Motor neuron (in vitro differentiated cells): ENCODE results near the gene ATP6AP2. TPM values are rescaled to one million over a fixed set of nuclear protein-coding genes. Genes with fewer than 3 reads are reported as not detected.

Source experiments
- ATAC-seq, 8 experiments: fragments of 200-7000 bp; cut with Tn5 transposase; replicated peaks in 6 of 8; 2 replicates each; pipeline ENCODE4 v1.8.0; 2021; ENCODE audit warnings: mild to moderate bottlenecking in 8 of 8, moderate library complexity in 8 of 8
- H3K27ac ChIP-seq, 2 donors: fragments of 250-450 bp; sonication (Bioruptor Pico); 2 replicates each; pipeline ENCODE4 v1.9.0; 2021; ENCODE audit warnings: antibody characterized with exemption in 2 of 2, mild to moderate bottlenecking in 2 of 2, moderate library complexity in 1 of 2
- H3K4me1 ChIP-seq, 2 donors: fragments of 250-450 bp; sonication (Bioruptor Pico); replicated peaks in 1 of 2; 2 replicates each; pipeline ENCODE4 v1.6.1; 2021; ENCODE audit warnings: antibody characterized with exemption in 2 of 2, mild to moderate bottlenecking in 2 of 2, moderate library complexity in 1 of 2
- H3K4me3 ChIP-seq, 5 donors: fragments of 250-450 bp; sonication (Bioruptor Pico); 2 replicates each; pipeline ENCODE4 v1.9.0; 2021; ENCODE audit warnings: antibody characterized with exemption in 5 of 5, mild to moderate bottlenecking in 5 of 5, moderate library complexity in 4 of 5
- WGBS, 10 experiments: fragments of 450-650 bp; shearing (Covaris generic); methylation state at CpG; one replicate each; pipeline ENCODE4 v1.0.0; 2022; 5-methylcytosine and 5-hydroxymethylcytosine counted together
- in situ Hi-C, 9 experiments: fragments of 400-800 bp; cut with MboI; loops; one replicate each; pipeline ENCODE4 v1.15.0; 2021; ENCODE audit warnings: low sequenced_read_pairs in 9 of 9, low pct_unique_long_range_greater_than_20kb in 2 of 9; ENCODE audit not compliant: unreplicated experiment in 9 of 9
- total RNA-seq, 8 experiments: library from RNA; unstranded; fragments of 300-600 nt; gene quantifications; 2 replicates each; pipeline versions ENCODE4 v1.2.3 to v1.2.4, GENCODE V29; 2022

The ATP6AP2 gene, protein sequence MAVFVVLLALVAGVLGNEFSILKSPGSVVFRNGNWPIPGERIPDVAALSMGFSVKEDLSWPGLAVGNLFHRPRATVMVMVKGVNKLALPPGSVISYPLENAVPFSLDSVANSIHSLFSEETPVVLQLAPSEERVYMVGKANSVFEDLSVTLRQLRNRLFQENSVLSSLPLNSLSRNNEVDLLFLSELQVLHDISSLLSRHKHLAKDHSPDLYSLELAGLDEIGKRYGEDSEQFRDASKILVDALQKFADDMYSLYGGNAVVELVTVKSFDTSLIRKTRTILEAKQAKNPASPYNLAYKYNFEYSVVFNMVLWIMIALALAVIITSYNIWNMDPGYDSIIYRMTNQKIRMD
- 100 to 1,000 TPM in 2 of 8 experiments, 10 to 100 TPM in 6; 41.7 to 167 (median 78.2) TPM for total RNA-seq

DNA sequence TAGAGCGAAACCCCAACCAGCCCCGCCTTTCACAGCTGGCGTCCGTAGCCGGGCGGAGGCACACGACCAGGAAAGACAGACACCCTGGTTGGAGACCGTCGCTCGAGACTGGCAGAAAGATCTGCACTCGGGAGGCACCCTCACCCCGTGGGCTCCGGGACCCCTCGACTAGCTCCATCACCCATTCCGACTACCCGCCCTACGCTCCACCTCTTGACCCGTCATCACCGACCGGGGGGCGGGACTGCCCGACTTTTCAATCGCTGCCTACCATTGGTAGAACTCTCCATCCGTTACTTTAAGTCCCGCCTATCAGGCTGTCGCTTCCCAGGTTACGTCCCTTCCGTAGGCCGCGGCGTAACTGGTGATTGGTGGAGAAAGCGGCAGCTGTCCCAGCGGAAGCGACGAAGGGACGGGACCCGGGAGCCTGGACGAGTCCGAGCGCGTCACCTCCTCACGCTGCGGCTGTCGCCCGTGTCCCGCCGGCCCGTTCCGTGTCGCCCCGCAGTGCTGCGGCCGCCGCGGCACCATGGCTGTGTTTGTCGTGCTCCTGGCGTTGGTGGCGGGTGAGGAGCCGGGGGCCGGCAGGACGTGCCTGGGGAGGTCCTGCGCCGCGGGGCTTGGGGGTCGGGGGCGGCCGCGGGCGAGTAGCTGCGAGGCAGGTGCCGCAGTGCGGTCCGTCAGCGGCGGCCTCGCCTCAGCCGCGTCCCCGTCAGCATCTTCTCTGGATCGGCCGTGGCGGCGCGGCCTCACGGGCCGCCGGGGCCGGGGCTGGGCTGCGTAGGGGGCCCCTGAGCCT, at the start of gene ATP6AP2:
Gene ATP6AP2, plus strand, starts transcription at position 434 of the 799 bp plus-strand sequence. Its CDS starts 96 bp downstream, at position 530.
- in situ Hi-C loops: no loop called here
- ATAC-seq: peak; percentile 95 to 99 (median 98)
- Histone ChIP-seq H3K4me1 (peaks cover 3 to 7% of the 10 kb centered on the region in 2 donors), H3K4me3 (peak within 1 kb of the TSS; percentile 42 to 99 (median 86)), H3K27ac (peak within 1 kb of the TSS; percentile 88 to 92)
- WGBS, 10 experiments: 0 to 43% methylated on average over 2 to 14 of the region's 89 CpGs; no CpG with 5 or more reads in 8 of the 10 experiments

DNA sequence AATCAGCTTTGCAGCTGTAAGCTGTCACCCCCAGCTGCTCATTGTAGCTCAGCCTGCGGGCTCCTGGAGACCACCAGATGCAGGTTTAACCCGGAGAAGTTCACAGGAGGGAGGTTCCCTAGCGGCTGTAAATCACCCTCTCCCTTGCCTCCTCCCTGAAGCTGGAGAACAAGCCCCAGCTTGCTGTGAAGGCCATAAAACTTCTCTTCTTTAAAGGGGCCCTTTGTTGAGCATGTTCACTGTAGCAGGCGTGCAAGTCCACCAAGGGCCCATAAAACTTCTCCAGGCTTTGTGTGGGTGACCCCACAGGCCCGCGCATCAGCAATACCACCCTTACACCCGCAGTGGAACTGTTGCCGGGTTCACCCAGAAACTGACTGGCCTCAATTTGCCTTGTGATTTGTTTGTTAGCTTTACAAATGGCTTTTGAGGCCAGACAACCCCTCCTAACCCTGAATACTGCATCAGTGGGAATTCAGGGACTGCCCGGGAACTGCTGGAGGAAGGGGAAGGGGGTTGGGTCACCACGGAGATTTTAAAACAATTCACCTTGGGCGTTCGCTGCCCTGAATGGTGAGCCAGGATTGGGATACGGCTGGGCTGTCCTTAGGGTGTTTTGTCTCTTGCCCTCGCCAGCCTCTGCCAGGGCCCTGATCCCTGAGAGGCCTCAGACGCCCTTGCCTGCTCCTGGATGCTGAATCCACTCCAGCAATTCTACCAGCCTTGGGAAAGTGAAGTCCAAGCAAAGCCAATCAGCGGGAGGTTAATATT, 49.5 kb upstream of the ATP6AP2 start:
- peak in 7 of 8 experiments; percentile 30 to 89 (median 73) for ATAC-seq
- 0 to 19% methylated on average over 2 to 3 of the region's 16 CpGs; no CpG with 5 or more reads in 8 of the 10 experiments for WGBS, 10 experiments
- Histone ChIP-seq H3K4me3 (no peak overlapping the region), H3K27ac (peak overlapping the region in 1 of 2 donors; percentile 58), H3K4me1 (peaks cover 10 to 14% of the 10 kb centered on the region in 2 donors)
- in situ Hi-C loops: no loop called here

DNA sequence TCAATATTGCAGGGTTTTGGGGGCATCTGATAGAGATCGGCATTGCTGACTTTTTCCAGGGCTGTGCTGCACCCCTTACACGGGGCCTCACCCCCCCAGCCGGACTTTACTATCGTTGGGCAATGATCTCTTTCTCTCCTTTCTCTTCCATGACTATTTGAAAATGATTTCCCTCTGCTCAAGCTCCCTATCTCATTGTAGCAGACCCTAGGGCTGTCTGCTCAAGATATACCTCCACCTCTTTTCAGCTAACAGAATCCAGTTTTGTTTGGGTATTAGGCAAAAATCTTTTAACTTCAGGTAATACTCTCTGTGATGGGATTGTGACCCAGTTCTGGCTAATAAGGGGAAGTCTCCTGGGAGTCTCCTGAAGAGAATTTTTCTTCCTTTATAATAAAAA, 43.5 kb upstream of the ATP6AP2 start:
- H3K4me1 ChIP-seq: no peaks in the 10 kb centered on the region
- no peak for ATAC-seq
- H3K4me3 ChIP-seq: no peak overlapping the region
- 46 to 70% methylated on average over 2 to 3 of the region's 4 CpGs; no CpG with 5 or more reads in 8 of the 10 experiments for WGBS, 10 experiments
- in situ Hi-C loops: no loop called here
- no peak overlapping the region for H3K27ac ChIP-seq

DNA sequence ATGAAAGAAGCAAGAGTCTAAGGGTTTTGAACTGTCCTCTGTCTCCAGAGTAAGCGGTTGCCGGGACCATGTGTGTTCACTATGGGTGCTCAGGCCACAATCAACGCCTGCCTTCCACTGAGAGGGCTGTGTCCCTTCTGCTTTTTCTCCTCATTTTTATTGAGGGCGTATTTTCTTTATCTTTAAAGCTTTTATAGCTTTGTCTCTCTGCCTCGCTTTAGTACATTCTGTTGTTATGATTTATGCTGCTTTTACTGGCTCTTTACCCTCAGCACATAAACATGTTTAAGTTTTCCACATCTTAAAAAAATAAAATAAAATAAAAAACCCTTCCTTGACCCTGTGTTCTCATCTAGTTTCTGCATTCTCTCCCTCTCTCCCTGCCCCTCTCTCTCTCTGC, 42.4 kb upstream of the ATP6AP2 start:
- Histone ChIP-seq H3K4me3 (no peak overlapping the region), H3K27ac (no peak overlapping the region), H3K4me1 (no peaks in the 10 kb centered on the region)
- in situ Hi-C loops: no loop called here
- ATAC-seq: no peak
- 43 to 100% (median 66%) methylated on average over 1 to 5 of the region's 5 CpGs; no CpG with 5 or more reads in 5 of the 10 experiments for WGBS, 10 experiments

DNA sequence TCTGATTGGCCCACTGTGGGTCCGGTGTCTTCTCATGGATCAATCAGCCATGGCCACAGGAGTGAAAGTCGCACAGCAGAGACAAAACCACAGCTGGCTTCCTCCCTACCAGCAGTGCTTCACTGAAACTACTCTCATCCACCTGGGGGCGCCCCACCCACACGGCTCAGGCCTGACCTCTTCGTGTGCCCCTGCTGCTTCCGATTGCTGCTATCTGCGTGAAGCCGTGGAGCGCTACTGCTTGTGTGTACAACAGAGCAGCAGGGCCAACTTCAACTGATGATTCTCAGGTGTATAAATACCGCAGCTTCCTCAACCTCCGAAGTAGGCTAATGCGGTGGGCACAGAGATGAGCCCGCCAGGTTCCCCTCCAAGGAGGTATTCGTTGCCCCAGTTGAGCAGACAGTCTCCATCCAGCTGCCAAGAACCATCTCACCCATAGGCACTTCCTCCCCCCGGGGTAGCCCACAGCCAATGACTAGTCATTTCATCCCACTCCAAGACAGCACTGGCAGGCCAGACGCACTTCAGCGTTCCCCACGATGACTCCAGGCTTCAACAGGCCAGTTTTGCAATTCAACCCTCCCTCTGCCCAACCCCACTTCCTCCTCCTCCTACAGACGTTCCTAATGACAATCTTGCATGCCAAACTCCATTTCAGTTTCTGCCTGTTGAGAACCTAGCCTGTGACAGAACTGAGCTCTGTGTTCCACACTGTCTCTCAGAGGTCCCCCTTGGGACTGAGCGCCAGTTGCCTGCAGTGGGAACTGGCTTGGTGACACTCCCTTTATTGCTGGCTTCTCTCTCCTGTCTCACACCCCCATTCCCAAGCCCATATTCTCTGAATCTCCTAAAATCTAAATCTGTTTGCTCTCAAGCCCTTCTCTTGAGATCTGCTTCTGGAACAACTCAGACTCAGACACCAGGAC, 41.3 kb upstream of the ATP6AP2 start:
- Histone ChIP-seq H3K27ac (no peak overlapping the region), H3K4me3 (no peak overlapping the region), H3K4me1 (peaks cover 3 to 5% of the 10 kb centered on the region in 2 donors)
- ATAC-seq: peak in 6 of 8 experiments; percentile 17 to 93 (median 70)
- in situ Hi-C loops: no loop called here
- 30 to 100% (median 70%) methylated on average over 1 to 12 of the region's 20 CpGs; no CpG with 5 or more reads in 7 of the 10 experiments for WGBS, 10 experiments

DNA sequence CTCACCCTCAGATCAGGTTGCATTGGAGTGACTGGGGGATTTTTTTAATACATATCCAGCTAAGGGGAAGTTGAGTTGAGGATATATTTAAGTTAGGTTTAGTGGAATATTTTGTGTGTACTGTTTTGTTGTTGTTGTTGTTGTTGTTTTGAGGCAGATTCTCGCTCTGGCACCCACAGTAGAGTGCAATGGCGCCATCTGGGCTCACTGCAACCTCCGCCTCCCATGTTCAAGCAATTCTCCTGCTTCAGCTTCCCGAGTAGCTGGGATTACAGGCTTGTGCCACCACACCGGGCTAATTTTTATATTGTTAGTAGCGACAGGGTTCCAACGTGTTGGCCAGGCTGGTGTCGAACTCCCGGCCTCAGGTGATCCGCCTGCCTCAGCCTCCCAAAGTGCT, 38.6 kb upstream of the ATP6AP2 start:
- in situ Hi-C loops: no loop called here

DNA sequence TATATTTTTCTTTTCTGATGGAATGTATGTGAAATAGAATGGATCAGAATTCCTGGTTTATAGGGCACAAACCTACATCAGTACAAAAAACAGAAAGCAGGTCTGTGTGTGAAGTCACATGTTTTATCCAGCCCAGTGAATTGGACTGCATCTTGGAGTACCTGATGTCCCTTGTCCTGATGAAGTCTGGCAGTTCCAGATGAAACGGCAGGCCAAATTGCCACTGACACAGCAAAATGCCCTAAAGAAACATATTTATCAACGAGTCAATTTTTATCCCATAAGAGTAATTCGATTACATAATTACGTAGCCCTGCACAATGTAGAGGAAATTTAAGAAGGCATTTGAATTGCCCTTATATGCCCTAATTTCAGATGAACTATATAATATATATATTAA, 37.8 kb upstream of the ATP6AP2 start:
- peaks cover 3 to 13% of the 10 kb centered on the region in 2 donors for H3K4me1 ChIP-seq
- no peak overlapping the region for H3K27ac ChIP-seq
- 0 to 54% methylated on average over 1 to 4 of the region's 4 CpGs; no CpG with 5 or more reads in 8 of the 10 experiments for WGBS, 10 experiments
- ATAC-seq: no peak
- in situ Hi-C loops: no loop called here
- no peak overlapping the region for H3K4me3 ChIP-seq

More for the DNA sequence above, 38.6 kb upstream of the ATP6AP2 start:
- ATAC-seq: no peak
- Histone ChIP-seq H3K27ac (no peak overlapping the region), H3K4me1 (peaks cover 3 to 13% of the 10 kb centered on the region in 2 donors), H3K4me3 (no peak overlapping the region)
- WGBS, 10 experiments: 77 to 83% methylated on average over 1 to 9 of the region's 10 CpGs; no CpG with 5 or more reads in 8 of the 10 experiments

DNA sequence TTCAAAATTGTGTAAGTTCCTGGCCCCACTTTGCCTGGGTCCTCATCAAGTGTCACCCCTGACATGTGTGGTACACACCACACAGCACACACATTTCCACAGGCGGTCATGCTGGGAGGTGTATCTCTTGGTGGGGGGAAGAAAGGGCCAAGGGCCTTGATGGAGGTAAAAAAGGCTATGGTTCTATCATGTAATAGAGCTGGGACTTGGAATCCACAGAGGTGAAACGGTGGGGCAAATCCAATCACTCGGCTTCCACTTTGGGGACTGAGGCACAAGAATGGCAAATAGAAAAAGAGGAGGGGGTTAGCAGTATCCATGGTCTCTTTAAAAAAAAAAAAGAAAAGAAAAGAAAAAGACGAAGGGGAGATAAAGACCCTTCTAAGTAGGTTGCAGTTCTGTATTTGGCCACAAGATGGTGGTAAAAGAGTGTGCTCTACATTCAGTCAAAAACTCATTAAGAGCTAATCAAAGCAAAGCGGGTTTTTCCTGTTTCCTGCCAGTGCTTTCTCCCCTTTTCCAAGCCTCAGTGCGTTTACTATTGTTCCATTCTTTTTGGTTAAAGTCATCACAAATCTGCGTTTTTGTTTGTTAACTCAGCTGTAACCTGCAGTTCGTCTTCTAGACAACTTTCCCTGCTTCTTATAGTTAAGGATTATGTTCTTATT, 37.0 kb upstream of the ATP6AP2 start:
- H3K4me1 ChIP-seq: peaks cover 3 to 13% of the 10 kb centered on the region in 2 donors
- ATAC-seq: peak; percentile 20 to 59 (median 50)
- 0 to 50% (median 6%) methylated on average over 1 to 8 of the region's 8 CpGs; no CpG with 5 or more reads in 2 of the 10 experiments for WGBS, 10 experiments
- in situ Hi-C loops: no loop called here
- peak overlapping the region in 1 of 2 donors; percentile 8 for H3K27ac ChIP-seq
- H3K4me3 ChIP-seq: no peak overlapping the region

DNA sequence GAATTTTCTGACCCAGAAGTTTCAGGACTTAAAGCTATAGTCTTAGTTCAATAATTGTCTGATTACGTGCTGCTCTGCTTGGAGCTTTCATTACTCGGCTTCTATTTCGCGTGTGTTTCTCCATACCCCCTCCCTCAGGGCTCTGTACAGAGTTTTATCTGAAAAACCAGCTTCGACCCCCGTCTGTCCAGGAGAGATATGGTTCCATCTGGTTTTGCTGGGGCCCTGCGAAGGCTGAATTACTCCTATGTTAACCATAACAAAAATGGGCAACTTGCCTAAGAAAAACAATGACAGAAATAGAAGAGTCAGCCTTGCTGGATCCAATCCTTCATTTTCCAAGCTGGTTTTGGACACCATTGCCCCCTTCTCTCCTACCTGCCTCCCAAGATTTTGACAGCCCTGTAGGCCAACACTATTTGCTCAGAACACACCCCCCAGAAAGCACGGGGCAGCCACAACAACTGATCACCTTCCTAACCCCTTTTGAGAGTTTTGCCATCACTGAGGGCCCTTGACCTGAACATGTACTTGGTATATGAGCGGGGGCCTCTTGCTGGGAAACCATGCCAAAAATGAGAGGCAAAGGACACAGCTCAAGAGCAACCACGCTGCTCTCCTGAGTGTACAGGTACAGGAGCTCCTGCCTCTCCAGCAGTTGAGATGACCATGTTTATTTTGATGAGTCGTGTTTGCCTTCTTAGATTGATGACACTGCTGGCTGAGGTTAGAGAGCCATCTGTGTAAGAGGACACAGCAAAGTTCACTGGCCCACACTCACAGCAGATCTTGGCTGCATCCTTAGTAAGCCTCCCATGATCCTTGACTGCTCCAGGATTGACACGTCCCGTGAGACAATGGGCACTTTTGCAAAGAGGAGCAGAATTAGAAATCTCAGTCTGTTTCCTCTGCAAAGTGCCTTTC, 36.2 kb upstream of the ATP6AP2 start:
- 20 to 80% (median 69%) methylated on average over 1 to 10 of the region's 13 CpGs; no CpG with 5 or more reads in 5 of the 10 experiments for WGBS, 10 experiments
- H3K4me1 ChIP-seq: peaks cover 3 to 13% of the 10 kb centered on the region in 2 donors
- ATAC-seq: peak in 5 of 8 experiments; percentile 57 to 77 (median 62)
- in situ Hi-C loops: no loop called here
- H3K27ac ChIP-seq: no peak overlapping the region
- no peak overlapping the region for H3K4me3 ChIP-seq

DNA sequence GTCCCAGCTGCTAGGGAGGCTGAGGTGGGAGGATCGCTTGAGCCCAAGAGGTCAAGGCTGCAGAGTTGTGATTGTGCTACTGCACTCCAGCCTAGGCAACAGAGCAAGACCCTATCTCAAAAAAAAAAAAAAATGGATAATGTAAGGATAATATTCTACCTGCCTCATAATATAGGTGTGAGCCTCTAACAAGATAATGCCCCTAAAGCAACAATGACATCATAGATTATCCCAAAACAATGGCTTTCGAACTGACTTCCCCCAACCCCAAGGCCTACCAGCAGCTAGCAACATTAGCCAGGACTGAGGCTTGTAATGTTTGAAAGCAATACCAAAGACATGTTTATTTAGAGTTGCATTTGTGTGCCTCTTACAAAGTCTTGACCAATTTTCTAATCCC, 33.9 kb upstream of the ATP6AP2 start:
- Histone ChIP-seq H3K4me3 (no peak overlapping the region), H3K27ac (no peak overlapping the region), H3K4me1 (peaks cover 3 to 13% of the 10 kb centered on the region in 2 donors)
- ATAC-seq: no peak
- in situ Hi-C loops: no loop called here
- 83% methylated on average over 1 of the region's 2 CpGs; no CpG with 5 or more reads in 9 of the 10 experiments for WGBS, 10 experiments
